NCI-H1417 treated with DMSO at 0.1 percent for 48 hours (cell line): ENCODE measurements around the gene DPYSL3.

Experiments used
- DNase-seq: peaks from one replicate; lab custom pipeline; 2025; lab: John Stamatoyannopoulos, UW

Gene DPYSL3

DNA sequence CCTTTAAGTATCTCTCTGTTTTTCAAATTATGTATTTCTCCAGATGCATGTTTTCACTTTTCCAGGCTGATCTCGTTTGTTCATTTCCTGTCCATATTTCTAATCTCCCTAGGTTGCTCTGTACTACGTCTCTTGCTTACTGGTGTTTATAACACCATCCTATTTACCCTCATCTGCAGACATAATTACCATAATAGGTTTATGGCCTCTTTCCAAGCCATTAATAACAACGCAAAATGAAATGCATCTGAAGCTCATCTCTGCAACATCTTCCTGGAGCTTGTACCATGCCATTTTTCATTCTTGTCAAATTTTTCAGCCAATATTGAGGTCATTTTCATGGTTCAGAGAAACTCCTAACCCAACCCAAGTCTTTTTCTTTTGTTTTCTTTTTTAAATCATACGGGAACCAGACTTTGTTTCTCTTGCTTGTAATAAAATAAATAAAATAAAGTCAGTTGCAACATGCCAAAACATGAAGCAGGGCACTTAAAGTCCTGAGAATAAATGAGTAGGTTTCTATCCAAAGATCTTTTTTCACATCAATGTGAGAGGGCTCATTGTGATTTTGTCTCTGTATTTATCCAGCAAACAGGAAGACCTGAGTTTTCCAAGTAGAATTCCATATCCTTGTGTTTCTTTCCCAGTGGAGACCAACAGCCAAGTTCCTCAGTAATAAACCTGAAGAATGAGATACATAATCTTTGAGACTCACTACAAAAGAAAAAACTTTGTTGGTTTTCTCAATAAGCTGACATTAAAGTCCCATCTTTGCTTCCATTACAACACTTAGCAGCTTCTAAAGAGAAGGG is 37.0 kb downstream of the DPYSL3 start:
- peak; percentile 38 for DNase-seq

DNA sequence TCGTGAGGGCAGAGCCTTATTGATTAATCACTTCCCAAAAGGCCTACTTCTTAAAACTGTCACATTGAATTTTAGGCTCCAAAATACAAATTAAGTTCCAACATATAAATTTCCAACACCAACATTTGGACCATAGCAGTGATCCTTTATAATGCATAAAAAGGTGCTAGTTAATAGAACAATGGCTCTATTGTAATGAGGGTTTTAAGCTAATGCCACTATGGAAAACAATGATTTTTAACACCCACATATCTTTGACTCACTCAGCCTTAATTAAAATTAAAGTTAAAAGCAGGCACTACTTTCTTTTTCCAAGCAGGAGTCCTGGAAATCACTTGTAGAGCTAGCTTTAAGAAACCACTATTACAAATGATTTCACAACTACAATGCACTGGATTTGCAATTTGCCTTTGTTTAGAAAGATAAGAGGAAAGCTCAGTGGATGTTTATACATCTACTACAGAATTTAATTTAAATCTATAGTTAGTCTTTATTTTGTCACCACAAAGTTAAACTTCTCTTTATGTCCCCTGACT is 41.8 kb downstream of the DPYSL3 start:
- DNase-seq = no peak

GRCh38 chr5:147466360-147466980 is 43.4 kb downstream of the DPYSL3 start:
- DNase-seq = no peak

- DNase-seq = no peak
Observed at GRCh38 chr5:147465747-147466146, 44.1 kb downstream of the DPYSL3 start.

DNA sequence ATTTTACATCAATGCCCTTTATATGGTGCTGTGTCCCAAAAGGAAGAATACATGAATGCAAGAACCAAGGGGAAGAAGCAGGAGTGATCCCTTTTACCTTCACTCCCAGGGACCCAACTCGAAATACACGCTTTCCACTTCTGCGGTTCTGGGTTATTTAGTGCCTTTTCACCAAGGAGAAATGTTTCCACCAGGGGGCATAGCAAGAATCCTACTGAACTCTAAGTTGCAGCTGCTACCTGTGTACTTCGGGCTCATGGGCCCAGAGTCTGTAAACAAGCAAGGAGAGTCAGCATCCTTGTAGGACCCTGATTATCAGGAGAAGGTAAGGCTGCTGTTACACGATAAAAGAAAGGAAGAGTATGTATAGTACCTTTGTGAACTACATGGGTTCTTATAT is 45.7 kb downstream of the DPYSL3 start:
- DNase-seq = no peak

GRCh38 chr5:147461915-147462314 is 48.0 kb downstream of the DPYSL3 start:
- no peak for DNase-seq

DNA sequence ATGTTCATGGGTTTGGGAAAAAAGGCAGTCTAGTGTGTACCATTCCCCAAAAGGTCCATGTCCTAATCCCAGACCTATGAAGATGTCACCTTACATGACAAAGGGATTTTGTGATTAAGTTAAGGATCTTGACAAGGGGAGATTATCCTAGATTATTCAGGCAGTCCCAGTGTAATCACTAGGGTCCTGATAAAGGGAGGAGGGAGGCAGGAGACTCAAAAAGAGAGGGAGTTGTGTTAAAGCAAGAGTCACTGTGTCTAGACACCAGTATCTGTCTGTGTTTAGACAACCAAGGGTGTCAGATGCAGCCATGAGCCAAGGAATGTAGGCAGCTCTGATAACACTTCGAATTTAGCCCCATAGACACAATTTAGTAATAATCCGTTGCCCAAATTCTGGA is 49.5 kb downstream of the DPYSL3 start:
- no peak for DNase-seq

GRCh38 chr5:147458581-147458980 is 51.3 kb downstream of the DPYSL3 start:
- DNase-seq = no peak

GRCh38 chr5:147455822-147456450 is 53.9 kb downstream of the DPYSL3 start:
- no peak for DNase-seq

GRCh38 chr5:147454996-147455677 is 54.7 kb downstream of the DPYSL3 start:
- DNase-seq = no peak

DNA sequence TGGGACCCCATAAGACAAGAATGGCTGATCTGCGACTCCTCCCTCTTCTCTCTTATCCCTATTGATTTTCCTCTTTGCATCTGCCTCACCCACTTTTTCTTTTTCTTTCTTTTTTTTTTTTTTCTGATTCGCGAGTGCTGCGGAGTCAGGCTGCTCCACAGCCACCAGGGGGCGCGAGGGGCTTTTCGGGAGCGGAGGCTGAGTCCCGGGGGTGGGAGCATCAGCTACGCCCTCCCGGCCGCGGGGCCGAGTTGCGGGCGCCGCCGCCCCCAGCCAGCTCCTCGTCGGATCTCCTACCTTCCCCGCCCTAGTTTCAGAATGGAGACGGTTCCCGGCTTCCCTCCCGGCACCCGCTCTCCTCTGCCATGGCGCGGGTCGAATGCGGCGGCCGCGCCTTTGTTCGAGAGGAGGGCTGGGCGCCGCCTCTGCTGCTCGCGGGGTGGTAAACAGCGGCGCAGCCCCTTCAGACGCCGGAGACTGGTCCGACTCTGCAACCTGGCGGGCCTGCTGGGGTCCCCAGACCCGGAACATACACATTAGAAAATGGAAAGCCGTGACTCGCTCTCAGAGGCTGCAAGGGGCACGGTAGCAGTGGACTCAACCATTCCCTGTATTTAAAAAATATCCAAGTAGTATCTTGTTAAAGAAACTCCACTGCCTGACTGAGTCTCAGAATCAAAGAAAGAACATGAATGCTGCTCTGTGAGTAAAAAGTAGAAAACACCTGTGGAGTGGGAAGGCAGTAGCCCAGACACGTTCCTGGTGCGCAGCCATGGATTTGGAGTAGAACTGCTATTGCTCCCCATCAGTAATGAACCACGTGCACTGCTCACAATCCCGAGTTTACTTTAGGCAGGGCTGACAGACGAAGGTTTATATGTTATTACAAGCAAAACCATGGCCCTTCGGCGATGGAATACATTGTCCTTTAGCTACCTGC is 55.7 kb downstream of the DPYSL3 start:
- peak; percentile 51 for DNase-seq

- DNase-seq = no peak
Observed at GRCh38 chr5:147452165-147452811, 57.6 kb downstream of the DPYSL3 start.

- no peak for DNase-seq
Observed at GRCh38 chr5:147451193-147451592, 58.7 kb downstream of the DPYSL3 start.

- DNase-seq = no peak
Observed at GRCh38 chr5:147450606-147451005, 59.3 kb downstream of the DPYSL3 start.

DNA sequence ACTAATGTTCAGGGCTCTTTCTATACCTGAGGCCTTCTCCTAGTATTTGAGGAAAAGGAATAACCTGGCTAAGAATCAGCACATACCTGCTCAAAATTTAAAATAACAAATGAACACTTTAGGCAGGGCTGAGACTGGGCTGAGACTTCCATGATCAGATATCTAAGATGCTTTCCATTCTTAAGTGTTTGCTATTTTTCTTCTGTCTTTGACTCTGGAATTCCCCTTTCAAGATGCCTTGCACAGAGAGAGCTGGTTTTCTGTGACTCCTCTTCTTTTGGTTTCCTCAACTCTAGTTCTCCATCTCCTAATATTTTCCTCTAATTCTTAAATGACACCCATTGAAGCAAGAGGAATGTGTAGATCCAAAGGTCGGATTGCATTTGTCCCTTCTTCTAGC is 61.1 kb downstream of the DPYSL3 start:
- no peak for DNase-seq

DNA sequence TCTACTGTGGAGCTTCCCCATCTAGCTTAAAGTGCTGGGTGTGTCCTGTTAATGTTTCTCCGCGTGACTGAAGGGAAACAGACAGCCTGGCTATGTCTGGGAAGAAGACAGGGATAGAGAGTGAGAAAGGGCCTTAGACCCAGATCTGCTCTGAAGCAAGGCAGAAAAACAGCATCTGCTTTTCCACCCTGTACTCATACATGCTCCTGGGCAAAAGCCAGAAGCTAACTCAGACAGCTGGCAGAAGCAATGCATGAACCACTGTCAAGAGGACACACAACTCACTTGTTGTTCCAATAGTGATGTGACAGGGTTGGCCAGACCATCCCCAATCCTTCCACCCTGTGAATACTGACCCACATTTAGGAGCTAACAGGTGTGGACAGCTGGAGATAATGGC is 63.3 kb downstream of the DPYSL3 start:
- DNase-seq = no peak

GRCh38 chr5:147445917-147446316 is 64.0 kb downstream of the DPYSL3 start:
- DNase-seq = no peak

DNA sequence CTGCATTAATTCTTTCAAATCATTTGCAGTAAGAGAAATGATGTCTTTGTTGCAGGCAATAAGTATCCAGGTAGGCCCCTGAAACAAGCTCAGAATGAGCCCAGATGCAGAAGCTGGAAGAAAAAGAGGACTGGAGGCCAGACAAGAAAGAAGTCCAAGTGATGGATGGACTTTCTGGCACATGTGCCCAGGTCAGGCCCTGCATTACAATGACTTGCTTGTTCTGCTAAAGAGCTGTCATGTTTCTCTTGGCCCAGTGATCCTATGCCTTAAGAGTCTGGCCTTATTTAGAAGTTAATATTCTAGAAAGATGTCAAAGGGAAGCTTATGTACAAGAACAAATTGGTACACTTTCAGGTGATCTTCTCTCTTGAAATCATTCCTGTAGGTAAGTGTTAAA is 64.8 kb downstream of the DPYSL3 start:
- DNase-seq = no peak

DNA sequence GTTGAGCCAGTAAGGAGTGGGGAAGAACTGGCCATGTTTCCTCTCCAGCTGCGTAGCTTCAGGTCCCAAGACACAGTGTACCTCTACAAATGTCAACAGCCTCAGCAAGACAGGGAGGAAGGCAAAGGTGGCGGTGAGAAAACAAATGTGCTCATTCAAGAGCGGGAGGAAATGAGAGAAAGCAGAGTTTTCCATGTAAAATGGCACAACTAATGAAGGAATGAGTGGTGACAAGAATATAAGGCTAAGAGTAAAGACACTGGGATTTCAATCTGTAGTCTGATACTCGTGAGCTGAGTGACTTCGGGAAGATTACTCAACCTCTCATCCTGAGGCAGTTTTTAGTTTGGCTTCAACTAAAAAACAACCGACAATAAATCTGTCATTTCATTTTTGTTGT is 67.6 kb downstream of the DPYSL3 start:
- DNase-seq = no peak

GRCh38 chr5:147441191-147441695 is 68.6 kb downstream of the DPYSL3 start:
- no peak for DNase-seq

GRCh38 chr5:147439254-147439653 is 70.6 kb downstream of the DPYSL3 start:
- no peak for DNase-seq
